ENCODE results near the gene PPWD1.

The PPWD1 gene

DNA sequence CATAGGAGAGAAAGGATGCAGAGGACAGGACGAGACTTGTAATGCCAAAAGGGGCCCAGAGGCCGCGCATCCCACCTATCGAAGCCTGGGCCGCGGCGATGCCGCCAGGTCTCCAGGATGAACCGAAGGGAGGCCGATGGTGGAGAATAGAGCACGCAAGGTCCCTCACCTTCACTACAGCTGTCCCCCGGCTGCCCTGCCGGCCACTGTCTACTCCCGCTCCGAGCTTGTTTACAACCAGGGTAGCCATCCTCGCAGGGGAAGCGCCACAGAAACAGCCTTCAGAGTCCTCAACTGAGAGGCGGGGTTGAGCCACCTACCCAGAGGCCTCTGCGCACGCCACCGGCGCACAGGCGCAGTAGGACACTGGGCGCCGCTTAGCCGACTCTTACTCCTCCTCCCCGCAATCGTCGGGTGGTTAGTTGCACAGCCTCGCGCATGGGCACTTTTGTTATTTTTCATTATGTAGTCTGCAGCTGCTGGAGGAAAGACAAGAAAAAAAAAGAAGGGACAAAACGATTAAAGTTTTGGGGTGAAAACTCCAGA lies 61.0 kb downstream of the PPWD1 start, which contains the start of gene TRIM23:
Gene TRIM23, minus strand, starts transcription at position 309 of the 546 bp plus-strand sequence. Its CDS starts 59 bp downstream, at position 250.
- peak; percentile 90 for DNase-seq

DNA sequence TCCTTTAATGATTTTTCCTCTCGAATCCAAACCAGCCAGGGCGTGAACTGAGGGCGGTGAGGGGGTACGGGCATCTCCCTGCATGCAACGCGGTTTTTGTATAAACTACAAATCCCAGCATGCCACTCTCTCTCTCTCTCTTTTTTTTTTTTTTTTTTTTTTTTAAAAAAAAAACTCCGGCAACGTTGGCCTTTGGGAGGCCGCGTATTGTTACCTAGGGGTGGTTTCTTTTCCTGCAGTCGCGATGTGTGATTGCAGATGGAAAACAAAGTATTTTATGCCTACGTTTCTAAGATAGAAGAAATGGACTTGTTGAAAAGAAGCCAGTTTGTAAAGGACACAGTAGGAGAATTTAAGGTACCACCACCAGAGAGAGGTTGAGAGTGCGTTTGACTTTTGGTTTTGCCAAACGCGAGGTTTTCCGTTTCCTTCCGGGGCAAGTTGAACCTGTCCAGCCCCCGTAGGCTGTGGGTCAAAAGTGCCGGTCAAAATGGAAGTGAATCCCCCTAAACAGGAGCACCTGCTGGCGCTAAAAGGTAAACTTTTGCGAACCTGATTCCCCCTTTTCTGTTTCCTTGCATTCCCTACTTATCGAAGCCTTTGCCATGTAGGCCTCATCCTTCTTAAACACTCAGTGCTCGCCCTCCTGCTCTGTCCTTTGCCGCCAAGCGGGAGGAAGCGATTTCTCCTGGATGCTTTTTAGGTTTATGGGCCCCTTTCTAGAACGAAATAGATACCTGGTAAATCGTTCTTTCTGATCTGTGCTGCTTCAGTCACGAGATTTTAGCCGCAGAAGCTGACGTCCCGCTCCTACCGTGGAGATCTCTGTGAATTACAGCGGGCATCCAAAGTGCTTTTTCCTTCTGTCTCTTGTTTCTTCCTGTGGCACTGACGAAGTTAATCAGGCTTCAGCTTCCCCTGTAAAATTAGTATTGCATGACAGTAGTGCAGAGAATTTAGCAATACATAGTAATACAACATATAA lies 61.8 kb downstream of the PPWD1 start, which contains the start of the genes SHLD3 and TRAPPC13:
Gene SHLD3, plus strand, starts transcription at position 457 of the 985 bp plus-strand sequence. CDS start 4,561 bp downstream, outside the sequence.
Gene TRAPPC13, plus strand, starts transcription at position 457 of the 985 bp plus-strand sequence. Its CDS starts 34 bp downstream, at position 491.
- DNase-seq, result peak; percentile 89

GRCh38 chr5:65625743-65626142 lies 62.6 kb downstream of the PPWD1 start:
- no peak for DNase-seq

DNA sequence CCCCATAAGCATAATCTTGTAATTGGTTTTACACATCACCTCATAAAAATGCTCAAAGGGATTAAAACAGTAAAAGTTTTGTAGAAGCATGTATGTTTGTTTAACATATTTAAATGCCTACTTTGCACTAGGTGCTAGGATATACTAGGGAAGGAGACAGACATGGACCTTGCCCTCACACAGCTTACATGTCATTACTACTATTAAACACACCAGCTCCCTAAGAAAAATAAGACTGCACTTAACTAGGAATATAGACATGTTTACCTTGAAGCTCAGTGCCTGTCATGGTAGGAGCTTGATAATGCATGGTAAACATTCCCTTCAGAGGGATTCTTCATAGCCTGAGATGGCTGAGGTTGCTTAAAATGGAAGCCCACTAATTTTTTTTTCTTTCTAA lies 67.9 kb downstream of the PPWD1 start:
- DNase-seq, result no peak

Measured in NCI-H774 (cell line).